ENCODE data around the gene PHTF2.

GRCh38 chr7:77935652-77936348, 137.2 kb downstream of the PHTF2 start:
- TF ChIP-seq EZH2phosphoT487 (IDR thresholded peaks at IDR 0.05; ENCODE audit: borderline replicate concordance, low read length): no peak
- TF ChIP-seq CTCF (IDR thresholded peaks at IDR 0.05; ENCODE audit: low read depth, low read length, poor library complexity, severe bottlenecking): peak; percentile 42
